DND-41 (cell line): Measurements from ENCODE around the gene DRP2.

Source experiments
- ATAC-seq: fragments of 200-7000 bp; cut with Tn5 transposase; 3 replicates; pipeline ENCODE4 v1.9.1; 2021; ENCODE audit warnings: low read depth; ENCODE audit not compliant: insufficient read depth
- DNase-seq: peaks from one replicate; pipeline ENCODE4 v3.0.0-alpha.2; 2020
- H2AFZ ChIP-seq: 2 replicates; pipeline ENCODE4 v1.6.0; 2012; ENCODE audit warnings: low read depth, low read length
- H3K27ac ChIP-seq: 2 replicates; pipeline ENCODE4 v1.5.1; 2012; ENCODE audit warnings: low read length, inconsistent platforms
- H3K27me3 ChIP-seq: fragments of 200-600 bp; sonication (generic); 2 replicates; pipeline ENCODE4 v1.6.0; 2012; ENCODE audit warnings: low read length, mild to moderate bottlenecking, inconsistent platforms; ENCODE audit not compliant: insufficient read depth, poor library complexity
- H3K36me3 ChIP-seq: 2 replicates; pipeline ENCODE4 v1.5.1; 2012; ENCODE audit warnings: low read length, inconsistent platforms; ENCODE audit not compliant: insufficient read depth
- H3K4me1 ChIP-seq: 2 replicates; pipeline ENCODE4 v1.5.1; 2012; ENCODE audit warnings: mild to moderate bottlenecking, low read length; ENCODE audit not compliant: insufficient read depth
- H3K4me2 ChIP-seq: 2 replicates; pipeline ENCODE4 v1.6.0; 2012; ENCODE audit warnings: mild to moderate bottlenecking, moderate library complexity, low read length, inconsistent platforms; ENCODE audit not compliant: insufficient read depth
- H3K4me3 ChIP-seq, 2 experiments: fragments of 200-600 bp in 1 of 2; shearing (Covaris generic) in 1 of 2; 2 replicates each; pipeline ENCODE4 v1.5.1; 2012 to 2016; ENCODE audit warnings: inconsistent platforms in 2 of 2, low read length in 2 of 2, mild to moderate bottlenecking in 2 of 2, low read depth in 1 of 2, moderate library complexity in 1 of 2
- H3K79me2 ChIP-seq: 2 replicates; pipeline ENCODE4 v1.6.0; 2012; ENCODE audit warnings: low read length, inconsistent platforms; ENCODE audit not compliant: insufficient read depth
- H3K9ac ChIP-seq: 2 replicates; pipeline ENCODE4 v1.6.0; 2012; ENCODE audit warnings: low read depth, mild to moderate bottlenecking, inconsistent platforms, low read length, moderate library complexity
- H3K9me3 ChIP-seq: 2 replicates; pipeline ENCODE4 v1.5.1; 2012; ENCODE audit warnings: low read length, moderate library complexity, mild to moderate bottlenecking, inconsistent platforms; ENCODE audit not compliant: insufficient read depth, severe bottlenecking
- H4K20me1 ChIP-seq: 2 replicates; pipeline ENCODE4 v1.6.0; 2012; ENCODE audit warnings: low read length; ENCODE audit not compliant: insufficient read depth
- EZH2 ChIP-seq: IDR thresholded peaks from 3 replicates; pipeline ENCODE4 v1.6.1; 2012; ENCODE audit warnings: borderline replicate concordance, low read depth, mild to moderate bottlenecking, moderate library complexity, low read length, inconsistent platforms; ENCODE audit not compliant: severe bottlenecking
- TF ChIP-seq, protein P1 (sequence below): IDR thresholded peaks from 2 replicates; pipeline ENCODE4 v1.5.1; 2012; ENCODE audit warnings: borderline replicate concordance, low read length, moderate library complexity, mild to moderate bottlenecking; ENCODE audit not compliant: poor library complexity, severe bottlenecking; ENCODE audit errors: extremely low read depth

The DRP2 gene

DNA sequence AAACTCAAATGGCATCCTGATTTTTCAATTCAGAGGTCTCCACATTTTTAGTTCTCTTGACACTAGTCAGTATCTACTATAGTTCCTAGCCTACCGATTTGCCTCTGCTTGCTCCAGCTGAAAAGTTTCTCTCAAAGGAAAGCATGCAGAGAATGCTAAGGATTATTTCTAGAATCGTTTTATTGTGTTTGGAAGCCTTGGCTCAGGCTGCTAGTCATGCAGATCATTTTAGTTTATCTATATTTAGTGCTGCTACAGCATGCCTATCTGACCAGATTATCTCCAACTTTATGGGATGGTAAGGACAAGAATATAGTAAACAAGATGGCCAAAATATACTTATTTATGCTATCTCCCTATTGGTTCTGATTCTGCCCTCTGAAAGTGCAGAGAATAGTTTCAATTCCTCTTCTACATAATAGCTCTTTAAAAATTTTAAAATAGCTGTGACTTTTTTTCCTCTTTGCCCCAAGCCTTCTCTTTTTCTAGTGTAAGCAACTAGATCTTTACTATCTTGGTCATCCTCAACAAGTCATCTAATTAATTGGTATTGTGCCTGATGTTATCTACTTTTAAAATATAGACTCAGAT is 15.7 kb upstream of the DRP2 start:
- Histone ChIP-seq H3K27me3 (no peaks in the 10 kb centered on the region), H3K36me3 (no peaks in the 10 kb centered on the region), H3K27ac (no peak overlapping the region), H4K20me1 (no peaks in the 10 kb centered on the region), H2AFZ (no peak overlapping the region), H3K4me1 (no peaks in the 10 kb centered on the region), H3K79me2 (no peaks in the 10 kb centered on the region), H3K4me2 (no peak overlapping the region), H3K4me3 (no peak overlapping the region), H3K9ac (no peak overlapping the region), H3K9me3 (no peaks in the 10 kb centered on the region)
- ATAC-seq (no peak), DNase-seq (no peak)
- TF ChIP-seq, protein P1, sequence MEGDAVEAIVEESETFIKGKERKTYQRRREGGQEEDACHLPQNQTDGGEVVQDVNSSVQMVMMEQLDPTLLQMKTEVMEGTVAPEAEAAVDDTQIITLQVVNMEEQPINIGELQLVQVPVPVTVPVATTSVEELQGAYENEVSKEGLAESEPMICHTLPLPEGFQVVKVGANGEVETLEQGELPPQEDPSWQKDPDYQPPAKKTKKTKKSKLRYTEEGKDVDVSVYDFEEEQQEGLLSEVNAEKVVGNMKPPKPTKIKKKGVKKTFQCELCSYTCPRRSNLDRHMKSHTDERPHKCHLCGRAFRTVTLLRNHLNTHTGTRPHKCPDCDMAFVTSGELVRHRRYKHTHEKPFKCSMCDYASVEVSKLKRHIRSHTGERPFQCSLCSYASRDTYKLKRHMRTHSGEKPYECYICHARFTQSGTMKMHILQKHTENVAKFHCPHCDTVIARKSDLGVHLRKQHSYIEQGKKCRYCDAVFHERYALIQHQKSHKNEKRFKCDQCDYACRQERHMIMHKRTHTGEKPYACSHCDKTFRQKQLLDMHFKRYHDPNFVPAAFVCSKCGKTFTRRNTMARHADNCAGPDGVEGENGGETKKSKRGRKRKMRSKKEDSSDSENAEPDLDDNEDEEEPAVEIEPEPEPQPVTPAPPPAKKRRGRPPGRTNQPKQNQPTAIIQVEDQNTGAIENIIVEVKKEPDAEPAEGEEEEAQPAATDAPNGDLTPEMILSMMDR: no peak
- TF ChIP-seq EZH2: no peak

DNA sequence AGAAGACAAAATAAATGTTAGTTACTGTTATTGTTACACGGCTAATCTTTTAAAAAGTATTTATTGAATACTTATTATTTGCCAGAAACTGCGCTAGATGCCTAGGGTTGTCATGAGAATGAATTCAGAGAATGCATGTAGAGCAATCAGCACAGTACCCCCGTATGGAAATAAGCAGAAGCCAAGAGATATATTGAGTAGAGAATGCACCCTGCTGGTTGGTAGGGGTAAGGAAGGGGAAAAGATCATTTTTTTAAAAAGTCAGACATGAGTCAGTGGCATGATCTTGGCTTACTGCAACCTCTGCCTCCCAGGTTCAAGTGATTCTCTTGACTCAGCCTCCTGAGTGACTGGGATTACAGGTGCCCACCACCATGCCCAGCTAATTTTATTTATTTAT is 13.1 kb upstream of the DRP2 start:
- no peak overlapping the region for H3K9ac ChIP-seq
- H4K20me1 ChIP-seq: no peaks in the 10 kb centered on the region
- H3K4me1 ChIP-seq: no peaks in the 10 kb centered on the region
- TF ChIP-seq, protein P1: peak; percentile 46
- no peak for TF ChIP-seq EZH2
- no peak overlapping the region for H3K4me3 ChIP-seq
- ATAC-seq (peak; percentile 49; the same call in 1 of the 3 replicates), DNase-seq (no peak)
- no peak overlapping the region for H3K27ac ChIP-seq
- no peaks in the 10 kb centered on the region for H3K27me3 ChIP-seq
- no peak overlapping the region for H2AFZ ChIP-seq
- H3K9me3 ChIP-seq: no peaks in the 10 kb centered on the region
- H3K79me2 ChIP-seq: no peaks in the 10 kb centered on the region
- no peak overlapping the region for H3K4me2 ChIP-seq
- no peaks in the 10 kb centered on the region for H3K36me3 ChIP-seq

DNA sequence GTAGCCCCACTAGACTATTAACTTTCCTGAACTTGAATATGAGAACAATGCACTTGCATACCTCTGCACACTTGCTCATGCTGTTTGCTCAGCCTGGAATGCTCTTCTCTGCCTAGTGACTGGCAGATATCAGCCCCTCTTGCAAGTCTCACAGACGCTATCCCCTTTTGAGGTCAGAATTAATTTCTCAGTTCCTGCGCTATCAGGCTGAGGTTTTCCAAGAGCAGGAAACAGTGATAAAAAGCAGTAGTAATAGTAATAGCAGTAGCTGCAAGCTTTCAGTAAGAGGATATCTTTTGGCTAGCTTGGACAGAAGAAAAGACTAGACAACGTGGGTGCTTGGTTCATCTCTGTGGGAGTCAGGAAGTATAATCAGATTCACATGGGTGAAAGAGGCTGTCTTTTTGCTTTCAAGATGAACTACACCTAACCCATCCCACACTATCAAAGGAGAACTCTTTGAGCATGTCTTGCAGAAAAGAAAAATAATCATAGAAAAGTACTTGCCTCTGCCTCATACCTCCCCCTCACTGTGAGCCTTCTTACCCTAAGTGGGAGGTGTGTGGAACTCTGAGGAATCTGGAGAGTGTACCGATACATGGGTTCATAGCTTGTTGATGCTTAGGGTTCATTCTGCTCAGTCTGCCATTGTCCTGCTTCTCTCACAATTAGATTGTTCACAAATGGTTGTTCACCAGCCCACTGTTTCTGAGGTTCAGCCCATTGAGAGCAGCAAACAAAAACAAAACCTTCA is 11.3 kb upstream of the DRP2 start:
- Histone ChIP-seq H3K9ac (no peak overlapping the region), H3K9me3 (no peaks in the 10 kb centered on the region), H3K79me2 (no peaks in the 10 kb centered on the region), H3K36me3 (no peaks in the 10 kb centered on the region), H3K27ac (no peak overlapping the region), H3K4me2 (no peak overlapping the region), H3K4me1 (no peaks in the 10 kb centered on the region), H3K27me3 (no peaks in the 10 kb centered on the region), H2AFZ (no peak overlapping the region), H3K4me3 (no peak overlapping the region), H4K20me1 (no peaks in the 10 kb centered on the region)
- ATAC-seq (no peak), DNase-seq (no peak)
- TF ChIP-seq EZH2: no peak
- TF ChIP-seq, protein P1: no peak
